GM12874 (cell line): ENCODE data around the gene GALNT13.

Experiments
- CTCF ChIP-seq: IDR thresholded peaks from 2 replicates; pipeline ENCODE4 v1.5.1; 2011; ENCODE audit warnings: low read depth, mild to moderate bottlenecking, control low read depth, low read length, moderate library complexity; ENCODE audit not compliant: insufficient read depth

Gene GALNT13

GRCh38 chr2:154452906-154453493 lies 581.3 kb downstream of the GALNT13 start:
- peak; percentile 25; the same call in 1 of the 2 replicates for TF ChIP-seq CTCF

- TF ChIP-seq CTCF = no peak
These were observed 583.4 kb downstream of the GALNT13 start for GRCh38 chr2:154455166-154455565.

- no peak for TF ChIP-seq CTCF
These were observed 584.1 kb downstream of the GALNT13 start for GRCh38 chr2:154455866-154456265.

GRCh38 chr2:154457286-154457685 lies 585.6 kb downstream of the GALNT13 start:
- TF ChIP-seq CTCF = no peak

- TF ChIP-seq CTCF = no peak
These were observed 587.6 kb downstream of the GALNT13 start for GRCh38 chr2:154459286-154459685.

- no peak for TF ChIP-seq CTCF
These were observed 590.9 kb downstream of the GALNT13 start for GRCh38 chr2:154462634-154463033.

- TF ChIP-seq CTCF = no peak
These were observed 594.5 kb downstream of the GALNT13 start for GRCh38 chr2:154466226-154466625.
